Stimulated activated CD8-positive, alpha-beta memory T cell treated with anti-CD3 and anti-CD28 coated beads, Interleukin-12 subunit alpha, Interleukin-12 subunit beta, amount 100 ng/mL, for 4 hours (primary cell): ENCODE data around the gene MAP6.

ENCODE experiments used
- DNase-seq: peaks from one replicate; pipeline ENCODE4 v3.0.0-alpha.2; 2020; ENCODE audit warnings: low read depth

Gene MAP6

GRCh38 chr11:75665990-75666389 lies 2.8 kb downstream of the MAP6 start:
- DNase-seq: no peak

GRCh38 chr11:75665126-75665525 lies 3.7 kb downstream of the MAP6 start:
- no peak for DNase-seq

GRCh38 chr11:75664389-75664788 lies 4.4 kb downstream of the MAP6 start:
- DNase-seq: no peak

GRCh38 chr11:75663808-75664207 lies 5.0 kb downstream of the MAP6 start:
- DNase-seq: no peak

- DNase-seq: no peak
These were observed 9.0 kb downstream of the MAP6 start for GRCh38 chr11:75659836-75660235.

GRCh38 chr11:75656044-75656727 lies 12.7 kb downstream of the MAP6 start:
- DNase-seq: no peak

GRCh38 chr11:75655605-75656004 lies 13.2 kb downstream of the MAP6 start:
- no peak for DNase-seq

GRCh38 chr11:75654314-75654713 lies 14.5 kb downstream of the MAP6 start:
- DNase-seq: no peak

- no peak for DNase-seq
These were observed 15.3 kb downstream of the MAP6 start for GRCh38 chr11:75653532-75653931.

GRCh38 chr11:75652936-75653335 lies 15.9 kb downstream of the MAP6 start:
- DNase-seq: no peak

- no peak for DNase-seq
These were observed 17.6 kb downstream of the MAP6 start for GRCh38 chr11:75651218-75651617.

GRCh38 chr11:75650167-75650723 lies 18.6 kb downstream of the MAP6 start:
- DNase-seq: no peak

- DNase-seq: no peak
These were observed 23.9 kb downstream of the MAP6 start for GRCh38 chr11:75644946-75645345.

GRCh38 chr11:75644370-75644769 lies 24.5 kb downstream of the MAP6 start:
- DNase-seq: no peak

GRCh38 chr11:75642402-75643113 lies 26.3 kb downstream of the MAP6 start:
- DNase-seq: no peak

GRCh38 chr11:75639762-75640181 lies 29.1 kb downstream of the MAP6 start:
- no peak for DNase-seq

GRCh38 chr11:75637998-75638397 lies 30.8 kb downstream of the MAP6 start:
- DNase-seq: no peak

- no peak for DNase-seq
These were observed 33.6 kb downstream of the MAP6 start for GRCh38 chr11:75635066-75635862.

- no peak for DNase-seq
These were observed 35.3 kb downstream of the MAP6 start for GRCh38 chr11:75633409-75634066.

- no peak for DNase-seq
These were observed 35.9 kb downstream of the MAP6 start for GRCh38 chr11:75632962-75633361.

- no peak for DNase-seq
These were observed 36.4 kb downstream of the MAP6 start for GRCh38 chr11:75632450-75632849.

- no peak for DNase-seq
These were observed 37.6 kb downstream of the MAP6 start for GRCh38 chr11:75631086-75631730.
